ENCODE data around the gene TRIM69. TPM values are rescaled to one million over a fixed set of nuclear protein-coding genes. Genes with fewer than 3 reads are reported as not detected.

Gene TRIM69
- total RNA-seq, 1 experiment from 2014 or later: 16.7 TPM

- intact Hi-C loops (cut with micrococcal nuclease; ENCODE audit: unreplicated experiment): no loop called here
Observed at GRCh38 chr15:44801364-44801763, 65.0 kb downstream of the TRIM69 start.

GRCh38 chr15:44801797-44802196, 65.5 kb downstream of the TRIM69 start:
- Histone ChIP-seq H3K27ac (ENCODE audit: low read length) (no peak overlapping the region), H3K4me3 (ENCODE audit: low read depth in 2 of 2, low read length in 2 of 2) (no peak overlapping the region), H3K4me1 (ENCODE audit: control insufficient read depth, insufficient read depth, low read length) (no peaks in the 10 kb centered on the region), H3K9me3 (ENCODE audit: control insufficient read depth, insufficient read depth, low read depth, low read length) (no peaks in the 10 kb centered on the region), H3K27me3 (ENCODE audit: control insufficient read depth, insufficient read depth, low read length) (peaks cover 14% of the 10 kb centered on the region), H3K36me3 (ENCODE audit: control insufficient read depth, insufficient read depth, low read length) (no peaks in the 10 kb centered on the region)
- BruUV-seq (replicated peaks): no TSS peak
- intact Hi-C loops (cut with micrococcal nuclease; ENCODE audit: unreplicated experiment) (no loop called here), in situ Hi-C loops (cut with HindIII; ENCODE audit: low pct_unique_long_range_greater_than_20kb, low sequenced_read_pairs) (no loop called here)
- TF ChIP-seq CTCF (IDR thresholded peaks at IDR 0.05) (no peak), SIN3A (IDR thresholded peaks at IDR 0.05; ENCODE audit: borderline replicate concordance, insufficient read depth, low read depth, low read length) (no peak), TCF7L2 (IDR thresholded peaks at IDR 0.05; ENCODE audit: low read depth, low read length) (no peak), REST (IDR thresholded peaks at IDR 0.05; ENCODE audit: insufficient read depth in 1 of 2, low read depth in 2 of 2, low read length in 1 of 2) (no peak), POLR2AphosphoS5 (IDR thresholded peaks at IDR 0.05; ENCODE audit: low read depth, low read length) (no peak)
- ATAC-seq: no peak
- POLR2A ChIA-PET: no interaction called here
- CTCF ChIA-PET: no interaction called here
- no peak for DNase-seq (ENCODE audit: low read depth, low spot score)

More at GRCh38 chr15:44801364-44801763, 65.0 kb downstream of the TRIM69 start:
- H3K4me1 ChIP-seq (ENCODE audit: control insufficient read depth, insufficient read depth, low read length): no peaks in the 10 kb centered on the region
- no peak for TF ChIP-seq SIN3A (IDR thresholded peaks at IDR 0.05; ENCODE audit: borderline replicate concordance, insufficient read depth, low read depth, low read length)
- no peak for TF ChIP-seq CTCF (IDR thresholded peaks at IDR 0.05)
- no peak for TF ChIP-seq POLR2AphosphoS5 (IDR thresholded peaks at IDR 0.05; ENCODE audit: low read depth, low read length)
- TF ChIP-seq REST (IDR thresholded peaks at IDR 0.05; ENCODE audit: insufficient read depth in 1 of 2, low read depth in 2 of 2, low read length in 1 of 2): no peak
- TF ChIP-seq TCF7L2 (IDR thresholded peaks at IDR 0.05; ENCODE audit: low read depth, low read length): no peak
- no peak overlapping the region for H3K27ac ChIP-seq (ENCODE audit: low read length)
- ChIA-PET POLR2A (no interaction called here), CTCF (no interaction called here)
- in situ Hi-C loops (cut with HindIII; ENCODE audit: low pct_unique_long_range_greater_than_20kb, low sequenced_read_pairs): no loop called here
- BruUV-seq (replicated peaks): no TSS peak
- DNase-seq (ENCODE audit: low read depth, low spot score) (no peak), ATAC-seq (no peak)
- no peak overlapping the region for H3K4me3 ChIP-seq (ENCODE audit: low read depth in 2 of 2, low read length in 2 of 2)
- H3K9me3 ChIP-seq (ENCODE audit: control insufficient read depth, insufficient read depth, low read depth, low read length): no peaks in the 10 kb centered on the region
- peaks cover 12% of the 10 kb centered on the region for H3K27me3 ChIP-seq (ENCODE audit: control insufficient read depth, insufficient read depth, low read length)
- no peaks in the 10 kb centered on the region for H3K36me3 ChIP-seq (ENCODE audit: control insufficient read depth, insufficient read depth, low read length)
